HepG2 (cell line): Measurements from ENCODE around the gene SOCS1. TPM values are rescaled to one million over a fixed set of nuclear protein-coding genes. Genes with fewer than 3 reads are reported as not detected.

Experiments
- AKAP8 ChIP-seq: sonication (generic); formaldehyde crosslinking; IDR thresholded peaks from 2 replicates; pipeline ENCODE4 v1.5.1; 2020; ENCODE audit warnings: mild to moderate bottlenecking, missing genetic modification reagents
- CBFB ChIP-seq: sonication (generic); formaldehyde crosslinking; IDR thresholded peaks from 2 replicates; pipeline ENCODE4 v1.4.0; 2020; ENCODE audit warnings: missing genetic modification reagents
- GFI1 ChIP-seq: sonication (generic); formaldehyde crosslinking; IDR thresholded peaks from 2 replicates; pipeline ENCODE4 v1.5.0; 2020; ENCODE audit warnings: missing genetic modification reagents, mild to moderate bottlenecking, borderline replicate concordance
- KDM1A ChIP-seq: IDR thresholded peaks from 2 replicates; pipeline ENCODE4 v1.6.1; 2016; ENCODE audit warnings: missing compliant biosample characterization
- MEF2D ChIP-seq: sonication (generic); formaldehyde crosslinking; IDR thresholded peaks from 2 replicates; pipeline ENCODE4 v1.5.1; 2020; ENCODE audit warnings: mild to moderate bottlenecking, missing genetic modification reagents
- NKX3-1 ChIP-seq: sonication (generic); formaldehyde crosslinking; IDR thresholded peaks from 2 replicates; pipeline ENCODE4 v1.5.0; 2020; ENCODE audit warnings: missing genetic modification reagents
- PRMT3 ChIP-seq: sonication (generic); formaldehyde crosslinking; IDR thresholded peaks from 2 replicates; pipeline ENCODE4 v1.8.1; 2022; ENCODE audit warnings: low read depth, mild to moderate bottlenecking, moderate library complexity, missing genetic modification reagents, borderline replicate concordance
- SNRNP70 ChIP-seq: fragments of 200-400 bp; formaldehyde crosslinking; IDR thresholded peaks from 2 replicates; pipeline ENCODE4 v1.6.1; 2017; ENCODE audit warnings: mild to moderate bottlenecking, low read depth, low read length, moderate library complexity
- TCF7 ChIP-seq: sonication (generic); IDR thresholded peaks from 2 replicates; pipeline ENCODE4 v1.6.1; 2016; ENCODE audit warnings: antibody characterized with exemption, low read depth
- THAP11 ChIP-seq: IDR thresholded peaks from 2 replicates; pipeline ENCODE4 v1.6.1; 2016; ENCODE audit warnings: missing biosample characterization, missing genetic modification reagents
- XRCC5 ChIP-seq: fragments of 200-400 bp; formaldehyde crosslinking; optimal IDR thresholded peaks from 2 replicates; pipeline ENCODE3; 2017; ENCODE audit warnings: mild to moderate bottlenecking, low read length
- ZBTB20 ChIP-seq: sonication (generic); formaldehyde crosslinking; IDR thresholded peaks from 2 replicates; pipeline ENCODE4 v1.8.1; 2023; ENCODE audit warnings: missing genetic modification reagents, low read depth, mild to moderate bottlenecking, borderline replicate concordance
- ZBTB38 ChIP-seq: sonication (generic); formaldehyde crosslinking; IDR thresholded peaks from 2 replicates; pipeline ENCODE4 v1.5.1; 2020; ENCODE audit warnings: mild to moderate bottlenecking, missing genetic modification reagents
- ZNF670 ChIP-seq: sonication (generic); formaldehyde crosslinking; IDR thresholded peaks from 2 replicates; pipeline ENCODE4 v1.8.0; 2022; ENCODE audit warnings: mild to moderate bottlenecking, missing genetic modification reagents, borderline replicate concordance
- polyA plus RNA-seq, 8 experiments: library from polyadenylated mRNA; depleted of rRNA in 3 of 8; stranded (reverse) in 7 of 8; unstranded in 1 of 8; fragments of >200 nt; fragmentation: Illumina TruSeq in 4 of 8; extraction: Trizol in 4 of 8; gene quantifications; 2 replicates each; pipeline versions ENCODE4 v1.2.1 to v1.2.3, GENCODE V29; 2011 to 2016; ENCODE audit warnings: low read depth in 4 of 8, missing spikeins in 1 of 8, mixed read lengths in 1 of 8; ENCODE audit not compliant: insufficient read depth in 1 of 8
- total RNA-seq, 5 experiments: library from RNA; depleted of rRNA; stranded (reverse); fragments of >200 nt; fragmentation: Illumina TruSeq; extraction: Trizol; gene quantifications; 2 replicates each; pipeline ENCODE4 v1.2.3, GENCODE V29; 2016; ENCODE audit warnings: low read depth in 1 of 5
- TF ChIP-seq, protein P1 (sequence below): conservative IDR thresholded peaks from 2 replicates; pipeline ENCODE4 v1.6.1; 2018; ENCODE audit warnings: missing genetic modification reagents
- TF ChIP-seq, protein P2 (sequence below): sonication (generic); formaldehyde crosslinking; IDR thresholded peaks from 2 replicates; pipeline ENCODE4 v1.8.1; 2022; ENCODE audit warnings: mild to moderate bottlenecking, missing genetic modification reagents
- TF ChIP-seq, protein P3 (sequence below): sonication (generic); formaldehyde crosslinking; IDR thresholded peaks from 2 replicates; pipeline ENCODE4 v1.4.0; 2020; ENCODE audit warnings: missing genetic modification reagents
- TF ChIP-seq, protein P4 (sequence below): IDR thresholded peaks from 2 replicates; pipeline ENCODE4 v1.6.1; 2016; ENCODE audit warnings: control low read depth
- TF ChIP-seq, protein P5 (sequence below): IDR thresholded peaks from 2 replicates; pipeline ENCODE4 v1.6.1; 2016; ENCODE audit warnings: mild to moderate bottlenecking, missing biosample characterization, missing genetic modification reagents

The SOCS1 gene
- total and polyA plus RNA-seq, 2 of the 13 experiments (the other 11 are each of a cell fraction or from before 2014, with no cell fraction given), result 5.3 to 6.3 TPM

DNA sequence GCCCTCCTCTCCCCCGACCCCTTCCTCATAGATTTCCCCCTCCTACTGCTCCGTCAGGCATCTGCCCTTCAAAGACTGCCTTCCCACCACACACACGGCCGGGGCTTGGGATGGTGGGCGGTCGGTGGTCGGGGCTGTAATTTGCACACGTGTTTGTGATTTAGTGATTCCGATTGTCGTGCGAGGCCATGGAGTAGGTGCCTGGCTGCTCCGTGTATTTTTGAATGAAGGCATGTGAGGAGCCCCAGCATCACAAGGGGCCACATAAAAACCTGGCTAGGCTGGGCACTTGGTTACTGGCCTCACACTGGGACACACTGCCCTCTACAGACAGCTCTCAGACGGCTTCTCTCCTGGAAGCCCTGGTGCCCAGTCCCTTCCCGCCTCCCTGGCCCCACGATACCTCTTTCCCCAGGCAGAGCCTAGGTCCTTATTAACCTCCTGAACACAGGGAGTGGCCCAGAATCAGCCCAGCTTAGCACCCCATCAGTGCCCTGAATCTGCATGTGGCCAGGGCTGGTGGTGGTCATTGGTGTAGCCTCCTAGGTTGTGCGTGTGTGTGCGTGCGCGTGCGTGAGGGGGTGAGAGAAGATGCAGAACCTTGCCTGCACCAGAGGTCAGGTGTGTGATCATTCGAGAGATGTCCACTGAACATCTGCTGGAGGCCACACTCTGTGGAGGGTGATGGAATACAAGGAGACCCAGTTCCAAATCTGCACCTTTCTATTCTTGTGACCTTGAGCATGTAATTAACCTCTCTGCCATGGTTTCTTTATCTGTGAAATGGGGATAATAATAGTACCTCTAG, 1.3 kb upstream of the SOCS1 start (continued):
- TF ChIP-seq, protein P1, sequence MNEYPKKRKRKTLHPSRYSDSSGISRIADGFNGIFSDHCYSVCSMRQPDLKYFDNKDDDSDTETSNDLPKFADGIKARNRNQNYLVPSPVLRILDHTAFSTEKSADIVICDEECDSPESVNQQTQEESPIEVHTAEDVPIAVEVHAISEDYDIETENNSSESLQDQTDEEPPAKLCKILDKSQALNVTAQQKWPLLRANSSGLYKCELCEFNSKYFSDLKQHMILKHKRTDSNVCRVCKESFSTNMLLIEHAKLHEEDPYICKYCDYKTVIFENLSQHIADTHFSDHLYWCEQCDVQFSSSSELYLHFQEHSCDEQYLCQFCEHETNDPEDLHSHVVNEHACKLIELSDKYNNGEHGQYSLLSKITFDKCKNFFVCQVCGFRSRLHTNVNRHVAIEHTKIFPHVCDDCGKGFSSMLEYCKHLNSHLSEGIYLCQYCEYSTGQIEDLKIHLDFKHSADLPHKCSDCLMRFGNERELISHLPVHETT (CRISPR knock-in tag), result peak; percentile 8; the same call in 1 of the 2 replicates
- TF ChIP-seq PRMT3 (CRISPR knock-in tag) (peak; percentile 20; the same call in 1 of the 2 replicates), AKAP8 (CRISPR knock-in tag) (peak; percentile 74; the same call in 1 of the 2 replicates), GFI1 (peak; percentile 48; the same call in 1 of the 2 replicates), MEF2D (CRISPR knock-in tag) (peak; percentile 82; the same call in 1 of the 2 replicates), THAP11 (CRISPR knock-in tag) (peak; percentile 30; the same call in 1 of the 2 replicates), NKX3-1 (CRISPR knock-in tag) (peak; percentile 88), KDM1A (CRISPR knock-in tag) (no peak), ZNF670 (CRISPR knock-in tag) (peak; percentile 64; the same call in 1 of the 2 replicates), SNRNP70 (no peak), ZBTB38 (CRISPR knock-in tag) (peak; percentile 96), XRCC5 (peak; percentile 95), ZBTB20 (peak; percentile 66; the same call in 1 of the 2 replicates), CBFB (no peak), TCF7 (no peak)
- TF ChIP-seq, protein P2, sequence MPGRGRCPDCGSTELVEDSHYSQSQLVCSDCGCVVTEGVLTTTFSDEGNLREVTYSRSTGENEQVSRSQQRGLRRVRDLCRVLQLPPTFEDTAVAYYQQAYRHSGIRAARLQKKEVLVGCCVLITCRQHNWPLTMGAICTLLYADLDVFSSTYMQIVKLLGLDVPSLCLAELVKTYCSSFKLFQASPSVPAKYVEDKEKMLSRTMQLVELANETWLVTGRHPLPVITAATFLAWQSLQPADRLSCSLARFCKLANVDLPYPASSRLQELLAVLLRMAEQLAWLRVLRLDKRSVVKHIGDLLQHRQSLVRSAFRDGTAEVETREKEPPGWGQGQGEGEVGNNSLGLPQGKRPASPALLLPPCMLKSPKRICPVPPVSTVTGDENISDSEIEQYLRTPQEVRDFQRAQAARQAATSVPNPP, result no peak
- TF ChIP-seq, protein P3, sequence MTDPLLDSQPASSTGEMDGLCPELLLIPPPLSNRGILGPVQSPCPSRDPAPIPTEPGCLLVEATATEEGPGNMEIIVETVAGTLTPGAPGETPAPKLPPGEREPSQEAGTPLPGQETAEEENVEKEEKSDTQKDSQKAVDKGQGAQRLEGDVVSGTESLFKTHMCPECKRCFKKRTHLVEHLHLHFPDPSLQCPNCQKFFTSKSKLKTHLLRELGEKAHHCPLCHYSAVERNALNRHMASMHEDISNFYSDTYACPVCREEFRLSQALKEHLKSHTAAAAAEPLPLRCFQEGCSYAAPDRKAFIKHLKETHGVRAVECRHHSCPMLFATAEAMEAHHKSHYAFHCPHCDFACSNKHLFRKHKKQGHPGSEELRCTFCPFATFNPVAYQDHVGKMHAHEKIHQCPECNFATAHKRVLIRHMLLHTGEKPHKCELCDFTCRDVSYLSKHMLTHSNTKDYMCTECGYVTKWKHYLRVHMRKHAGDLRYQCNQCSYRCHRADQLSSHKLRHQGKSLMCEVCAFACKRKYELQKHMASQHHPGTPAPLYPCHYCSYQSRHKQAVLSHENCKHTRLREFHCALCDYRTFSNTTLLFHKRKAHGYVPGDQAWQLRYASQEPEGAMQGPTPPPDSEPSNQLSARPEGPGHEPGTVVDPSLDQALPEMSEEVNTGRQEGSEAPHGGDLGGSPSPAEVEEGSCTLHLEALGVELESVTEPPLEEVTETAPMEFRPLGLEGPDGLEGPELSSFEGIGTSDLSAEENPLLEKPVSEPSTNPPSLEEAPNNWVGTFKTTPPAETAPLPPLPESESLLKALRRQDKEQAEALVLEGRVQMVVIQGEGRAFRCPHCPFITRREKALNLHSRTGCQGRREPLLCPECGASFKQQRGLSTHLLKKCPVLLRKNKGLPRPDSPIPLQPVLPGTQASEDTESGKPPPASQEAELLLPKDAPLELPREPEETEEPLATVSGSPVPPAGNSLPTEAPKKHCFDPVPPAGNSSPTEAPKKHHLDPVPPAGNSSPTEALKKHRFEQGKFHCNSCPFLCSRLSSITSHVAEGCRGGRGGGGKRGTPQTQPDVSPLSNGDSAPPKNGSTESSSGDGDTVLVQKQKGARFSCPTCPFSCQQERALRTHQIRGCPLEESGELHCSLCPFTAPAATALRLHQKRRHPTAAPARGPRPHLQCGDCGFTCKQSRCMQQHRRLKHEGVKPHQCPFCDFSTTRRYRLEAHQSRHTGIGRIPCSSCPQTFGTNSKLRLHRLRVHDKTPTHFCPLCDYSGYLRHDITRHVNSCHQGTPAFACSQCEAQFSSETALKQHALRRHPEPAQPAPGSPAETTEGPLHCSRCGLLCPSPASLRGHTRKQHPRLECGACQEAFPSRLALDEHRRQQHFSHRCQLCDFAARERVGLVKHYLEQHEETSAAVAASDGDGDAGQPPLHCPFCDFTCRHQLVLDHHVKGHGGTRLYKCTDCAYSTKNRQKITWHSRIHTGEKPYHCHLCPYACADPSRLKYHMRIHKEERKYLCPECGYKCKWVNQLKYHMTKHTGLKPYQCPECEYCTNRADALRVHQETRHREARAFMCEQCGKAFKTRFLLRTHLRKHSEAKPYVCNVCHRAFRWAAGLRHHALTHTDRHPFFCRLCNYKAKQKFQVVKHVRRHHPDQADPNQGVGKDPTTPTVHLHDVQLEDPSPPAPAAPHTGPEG (CRISPR knock-in tag), result peak; percentile 56; the same call in 1 of the 2 replicates
- TF ChIP-seq, protein P4, sequence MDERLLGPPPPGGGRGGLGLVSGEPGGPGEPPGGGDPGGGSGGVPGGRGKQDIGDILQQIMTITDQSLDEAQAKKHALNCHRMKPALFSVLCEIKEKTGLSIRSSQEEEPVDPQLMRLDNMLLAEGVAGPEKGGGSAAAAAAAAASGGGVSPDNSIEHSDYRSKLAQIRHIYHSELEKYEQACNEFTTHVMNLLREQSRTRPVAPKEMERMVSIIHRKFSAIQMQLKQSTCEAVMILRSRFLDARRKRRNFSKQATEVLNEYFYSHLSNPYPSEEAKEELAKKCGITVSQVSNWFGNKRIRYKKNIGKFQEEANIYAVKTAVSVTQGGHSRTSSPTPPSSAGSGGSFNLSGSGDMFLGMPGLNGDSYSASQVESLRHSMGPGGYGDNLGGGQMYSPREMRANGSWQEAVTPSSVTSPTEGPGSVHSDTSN (CRISPR knock-in tag), result 0 out of 2 replicates have a peak, but pooled peaks have one; percentile 49
- TF ChIP-seq, protein P5, sequence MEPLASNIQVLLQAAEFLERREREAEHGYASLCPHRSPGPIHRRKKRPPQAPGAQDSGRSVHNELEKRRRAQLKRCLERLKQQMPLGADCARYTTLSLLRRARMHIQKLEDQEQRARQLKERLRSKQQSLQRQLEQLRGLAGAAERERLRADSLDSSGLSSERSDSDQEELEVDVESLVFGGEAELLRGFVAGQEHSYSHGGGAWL (CRISPR knock-in tag), result no peak
